ENCODE results near the gene CFAP97D1.

Gene CFAP97D1

GRCh38 chr17:43834106-43834505 is 53.9 kb downstream of the CFAP97D1 start:
- H3K4me3 ChIP-seq (replicated peaks; ENCODE audit: low read depth, low read length) = no peak overlapping the region
- peaks cover 7% of the 10 kb centered on the region for H3K27me3 ChIP-seq (replicated peaks; ENCODE audit: control insufficient read depth, insufficient read depth, low read length)
- H3K36me3 ChIP-seq (ENCODE audit: control insufficient read depth, insufficient read depth, low read length) = no peaks in the 10 kb centered on the region
- TF ChIP-seq, protein P1, sequence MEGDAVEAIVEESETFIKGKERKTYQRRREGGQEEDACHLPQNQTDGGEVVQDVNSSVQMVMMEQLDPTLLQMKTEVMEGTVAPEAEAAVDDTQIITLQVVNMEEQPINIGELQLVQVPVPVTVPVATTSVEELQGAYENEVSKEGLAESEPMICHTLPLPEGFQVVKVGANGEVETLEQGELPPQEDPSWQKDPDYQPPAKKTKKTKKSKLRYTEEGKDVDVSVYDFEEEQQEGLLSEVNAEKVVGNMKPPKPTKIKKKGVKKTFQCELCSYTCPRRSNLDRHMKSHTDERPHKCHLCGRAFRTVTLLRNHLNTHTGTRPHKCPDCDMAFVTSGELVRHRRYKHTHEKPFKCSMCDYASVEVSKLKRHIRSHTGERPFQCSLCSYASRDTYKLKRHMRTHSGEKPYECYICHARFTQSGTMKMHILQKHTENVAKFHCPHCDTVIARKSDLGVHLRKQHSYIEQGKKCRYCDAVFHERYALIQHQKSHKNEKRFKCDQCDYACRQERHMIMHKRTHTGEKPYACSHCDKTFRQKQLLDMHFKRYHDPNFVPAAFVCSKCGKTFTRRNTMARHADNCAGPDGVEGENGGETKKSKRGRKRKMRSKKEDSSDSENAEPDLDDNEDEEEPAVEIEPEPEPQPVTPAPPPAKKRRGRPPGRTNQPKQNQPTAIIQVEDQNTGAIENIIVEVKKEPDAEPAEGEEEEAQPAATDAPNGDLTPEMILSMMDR (IDR thresholded peaks at IDR 0.05; ENCODE audit: insufficient read depth, low read length, poor library complexity, severe bottlenecking) = no peak
- no peak for DNase-seq (ENCODE audit: extremely low read depth, insufficient read length)

Measured in GM06990 (cell line).